Chondrocyte (in vitro differentiated cells): ENCODE measurements around the gene LYL1. TPM values are rescaled to one million over a fixed set of nuclear protein-coding genes. Genes with fewer than 3 reads are reported as not detected.

ENCODE experiments used
- DNase-seq: peaks from one replicate; pipeline ENCODE4 v3.0.0; 2021; ENCODE audit warnings: mixed read lengths, low spot score
- H3K27ac Mint-ChIP-seq: one replicate; pipeline ENCODE4 v1.8.0; 2021; ENCODE audit warnings: mild to moderate bottlenecking, moderate library complexity, mixed read lengths; ENCODE audit not compliant: unreplicated experiment
- H3K27me3 Mint-ChIP-seq: 2 replicates; pipeline ENCODE4 v1.8.0; 2021; ENCODE audit warnings: low read depth, mixed read lengths
- H3K36me3 Mint-ChIP-seq: 2 replicates; pipeline ENCODE4 v1.8.0; 2021; ENCODE audit warnings: low read depth, mixed read lengths
- H3K4me1 Mint-ChIP-seq: 2 replicates; pipeline ENCODE4 v1.8.0; 2021; ENCODE audit warnings: low read depth, mild to moderate bottlenecking, mixed read lengths
- H3K4me3 Mint-ChIP-seq: one replicate; pipeline ENCODE4 v1.8.0; 2021; ENCODE audit warnings: mild to moderate bottlenecking, moderate library complexity, mixed read lengths; ENCODE audit not compliant: unreplicated experiment
- H3K9me3 Mint-ChIP-seq: 2 replicates; pipeline ENCODE4 v1.8.0; 2021; ENCODE audit warnings: low read depth, mixed read lengths
- total RNA-seq: library from RNA; stranded (reverse); gene quantifications from 3 replicates; pipeline ENCODE4 v1.2.1, GENCODE V29; 2021
- TF ChIP-seq, protein P1 (sequence below): fragments of 200-600 bp; sonication (generic); IDR thresholded peaks from 2 replicates; pipeline ENCODE4 v1.5.0; 2021; ENCODE audit warnings: antibody characterized with exemption, mild to moderate bottlenecking, moderate library complexity

Gene LYL1
- total RNA-seq, 1 donor from 2014 or later = 0.47 TPM

- Mint-ChIP-seq H3K9me3 (no peaks in the 10 kb centered on the region), H3K27me3 (no peaks in the 10 kb centered on the region), H3K4me1 (peaks cover 50% of the 10 kb centered on the region), H3K27ac (peak within 1 kb of the TSS; percentile 96), H3K36me3 (peaks cover 3% of the 10 kb centered on the region), H3K4me3 (peak within 1 kb of the TSS; percentile 93)
- TF ChIP-seq, protein P1, sequence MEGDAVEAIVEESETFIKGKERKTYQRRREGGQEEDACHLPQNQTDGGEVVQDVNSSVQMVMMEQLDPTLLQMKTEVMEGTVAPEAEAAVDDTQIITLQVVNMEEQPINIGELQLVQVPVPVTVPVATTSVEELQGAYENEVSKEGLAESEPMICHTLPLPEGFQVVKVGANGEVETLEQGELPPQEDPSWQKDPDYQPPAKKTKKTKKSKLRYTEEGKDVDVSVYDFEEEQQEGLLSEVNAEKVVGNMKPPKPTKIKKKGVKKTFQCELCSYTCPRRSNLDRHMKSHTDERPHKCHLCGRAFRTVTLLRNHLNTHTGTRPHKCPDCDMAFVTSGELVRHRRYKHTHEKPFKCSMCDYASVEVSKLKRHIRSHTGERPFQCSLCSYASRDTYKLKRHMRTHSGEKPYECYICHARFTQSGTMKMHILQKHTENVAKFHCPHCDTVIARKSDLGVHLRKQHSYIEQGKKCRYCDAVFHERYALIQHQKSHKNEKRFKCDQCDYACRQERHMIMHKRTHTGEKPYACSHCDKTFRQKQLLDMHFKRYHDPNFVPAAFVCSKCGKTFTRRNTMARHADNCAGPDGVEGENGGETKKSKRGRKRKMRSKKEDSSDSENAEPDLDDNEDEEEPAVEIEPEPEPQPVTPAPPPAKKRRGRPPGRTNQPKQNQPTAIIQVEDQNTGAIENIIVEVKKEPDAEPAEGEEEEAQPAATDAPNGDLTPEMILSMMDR = no peak
- no peak for DNase-seq
Measured at GRCh38 chr19:13116282-13117175, 13.9 kb upstream of the LYL1 start, which contains the start of gene TRMT1. TSS of gene TRMT1 (minus strand) at chr19:13116740. CDS start at chr19:13116399, 341 bp downstream.

DNA sequence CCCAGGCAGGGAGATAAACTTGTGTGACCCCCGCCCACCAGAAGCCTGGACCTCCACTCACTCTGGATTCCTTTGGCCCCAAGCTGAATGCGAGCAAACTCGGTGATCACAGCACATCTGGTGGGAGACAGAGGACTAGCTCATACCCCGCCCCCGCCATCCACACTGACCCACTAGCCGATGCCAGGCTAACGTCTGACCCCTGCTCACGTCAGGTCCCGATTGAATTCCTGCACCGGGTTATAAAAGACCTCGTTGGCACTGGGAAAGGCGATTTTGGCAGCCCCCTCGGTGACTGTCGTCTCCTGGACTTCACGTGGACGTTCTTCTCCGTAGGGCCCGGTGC, 13.3 kb upstream of the LYL1 start:
- no peaks in the 10 kb centered on the region for H3K27me3 Mint-ChIP-seq
- TF ChIP-seq, protein P1 = no peak
- H3K4me3 Mint-ChIP-seq = peak overlapping the region; percentile 93
- peak overlapping the region; percentile 96 for H3K27ac Mint-ChIP-seq
- peaks cover 3% of the 10 kb centered on the region for H3K36me3 Mint-ChIP-seq
- no peak for DNase-seq
- peaks cover 44% of the 10 kb centered on the region for H3K4me1 Mint-ChIP-seq
- no peaks in the 10 kb centered on the region for H3K9me3 Mint-ChIP-seq

GRCh38 chr19:13112555-13112954, 9.9 kb upstream of the LYL1 start:
- no peak overlapping the region for H3K4me3 Mint-ChIP-seq
- TF ChIP-seq, protein P1 = no peak
- peaks cover 6% of the 10 kb centered on the region for H3K36me3 Mint-ChIP-seq
- H3K4me1 Mint-ChIP-seq = peaks cover 22% of the 10 kb centered on the region
- H3K9me3 Mint-ChIP-seq = no peaks in the 10 kb centered on the region
- DNase-seq = no peak
- no peak overlapping the region for H3K27ac Mint-ChIP-seq
- H3K27me3 Mint-ChIP-seq = no peaks in the 10 kb centered on the region

DNA sequence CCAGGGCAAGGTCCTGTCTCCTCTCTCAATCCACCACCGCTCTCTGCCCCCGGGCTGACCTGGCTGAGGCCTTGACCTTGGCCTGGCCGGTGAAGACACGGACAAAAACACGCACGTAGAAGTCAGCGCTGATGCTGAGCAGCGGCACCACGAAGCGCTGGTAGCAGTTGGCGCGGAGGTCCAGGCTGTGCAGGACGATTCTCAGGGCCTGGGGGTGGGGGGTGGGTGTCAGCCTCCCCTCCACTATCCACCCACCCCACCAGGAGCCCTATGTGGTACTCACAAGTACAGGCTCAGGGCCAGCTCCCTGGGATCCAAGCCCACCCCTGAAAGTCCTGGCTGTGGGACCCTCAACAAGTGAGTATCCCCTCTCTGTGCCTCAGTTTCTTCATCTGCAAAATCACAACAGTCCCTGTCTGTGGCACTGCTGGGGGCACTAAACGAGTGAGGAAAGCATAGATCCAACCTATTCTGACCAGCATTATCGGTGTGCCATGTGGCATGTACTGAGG, 7.5 kb upstream of the LYL1 start:
- DNase-seq = no peak
- Mint-ChIP-seq H3K27me3 (no peaks in the 10 kb centered on the region), H3K4me1 (peaks cover 2% of the 10 kb centered on the region), H3K36me3 (peaks cover 5% of the 10 kb centered on the region), H3K4me3 (no peak overlapping the region), H3K27ac (no peak overlapping the region), H3K9me3 (no peaks in the 10 kb centered on the region)
- TF ChIP-seq, protein P1 = no peak

- Mint-ChIP-seq H3K27ac (peak overlapping the region; percentile 49), H3K27me3 (no peaks in the 10 kb centered on the region), H3K4me1 (no peaks in the 10 kb centered on the region), H3K9me3 (no peaks in the 10 kb centered on the region), H3K4me3 (no peak overlapping the region), H3K36me3 (peaks cover 5% of the 10 kb centered on the region)
- TF ChIP-seq, protein P1 = no peak
- DNase-seq = no peak
Measured at GRCh38 chr19:13109361-13110098, 6.9 kb upstream of the LYL1 start.
